Mammary epithelial cell (primary cell): Measurements from ENCODE around the gene TRABD2A.

Source experiments
- EZH2 ChIP-seq: IDR thresholded peaks from 2 replicates; pipeline ENCODE4 v1.6.1; 2012; ENCODE audit warnings: low read length, inconsistent platforms, borderline replicate concordance
- TF ChIP-seq, protein P1 (sequence below), 2 donors: IDR thresholded peaks in 1 of 2; conservative IDR thresholded peaks in 1 of 2; 2 replicates each; pipeline ENCODE4 v1.5.1; 2011 to 2012; ENCODE audit warnings: inconsistent platforms in 2 of 2, low read length in 2 of 2, mild to moderate bottlenecking in 2 of 2, control low read depth in 1 of 2, low read depth in 1 of 2; ENCODE audit not compliant: insufficient read depth in 1 of 2; ENCODE audit errors: extremely low read depth in 1 of 2

DNA sequence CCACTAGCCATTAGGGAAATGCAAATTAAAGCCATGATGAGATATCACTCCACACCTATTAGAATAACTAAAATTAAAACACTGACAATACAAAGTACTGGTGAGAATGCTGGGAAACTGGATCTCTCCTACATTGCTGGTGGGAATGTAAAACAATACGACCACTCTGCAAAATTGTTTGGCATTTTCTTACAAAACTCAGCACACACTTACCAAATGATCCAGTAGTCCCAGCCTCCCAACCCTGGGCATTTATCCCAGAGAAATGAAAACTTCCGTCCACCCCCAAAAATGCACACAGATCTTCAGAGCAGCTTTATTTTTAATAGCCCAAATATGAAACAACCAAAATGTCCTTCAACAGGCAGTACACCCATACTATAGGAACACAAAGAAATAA is 15.7 kb upstream of the TRABD2A start:
- TF ChIP-seq, protein P1, sequence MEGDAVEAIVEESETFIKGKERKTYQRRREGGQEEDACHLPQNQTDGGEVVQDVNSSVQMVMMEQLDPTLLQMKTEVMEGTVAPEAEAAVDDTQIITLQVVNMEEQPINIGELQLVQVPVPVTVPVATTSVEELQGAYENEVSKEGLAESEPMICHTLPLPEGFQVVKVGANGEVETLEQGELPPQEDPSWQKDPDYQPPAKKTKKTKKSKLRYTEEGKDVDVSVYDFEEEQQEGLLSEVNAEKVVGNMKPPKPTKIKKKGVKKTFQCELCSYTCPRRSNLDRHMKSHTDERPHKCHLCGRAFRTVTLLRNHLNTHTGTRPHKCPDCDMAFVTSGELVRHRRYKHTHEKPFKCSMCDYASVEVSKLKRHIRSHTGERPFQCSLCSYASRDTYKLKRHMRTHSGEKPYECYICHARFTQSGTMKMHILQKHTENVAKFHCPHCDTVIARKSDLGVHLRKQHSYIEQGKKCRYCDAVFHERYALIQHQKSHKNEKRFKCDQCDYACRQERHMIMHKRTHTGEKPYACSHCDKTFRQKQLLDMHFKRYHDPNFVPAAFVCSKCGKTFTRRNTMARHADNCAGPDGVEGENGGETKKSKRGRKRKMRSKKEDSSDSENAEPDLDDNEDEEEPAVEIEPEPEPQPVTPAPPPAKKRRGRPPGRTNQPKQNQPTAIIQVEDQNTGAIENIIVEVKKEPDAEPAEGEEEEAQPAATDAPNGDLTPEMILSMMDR (conservative IDR thresholded peaks at IDR 0.05 in 1 of 2, IDR thresholded peaks at IDR 0.05 in 1 of 2; ENCODE audit: extremely low read depth in 1 of 2, insufficient read depth in 1 of 2, low read depth in 1 of 2, low read length in 2 of 2): no peak
- no peak for TF ChIP-seq EZH2
